Fibroblast of the conjunctiva (primary cell): Measurements from ENCODE around the gene ZSWIM6.
"Not testable (repeated sequence)": the region's sequence is repeated elsewhere in the genome, so short reads cannot be mapped to it uniquely, and the experiment has no call there.

Experiments used
- DNase-seq: peaks from one replicate; pipeline ENCODE4 v3.0.0-alpha.2; 2010; ENCODE audit warnings: low read depth

Gene ZSWIM6

GRCh38 chr5:61407706-61408270 is 75.7 kb downstream of the ZSWIM6 start:
- DNase-seq: no peak

DNA sequence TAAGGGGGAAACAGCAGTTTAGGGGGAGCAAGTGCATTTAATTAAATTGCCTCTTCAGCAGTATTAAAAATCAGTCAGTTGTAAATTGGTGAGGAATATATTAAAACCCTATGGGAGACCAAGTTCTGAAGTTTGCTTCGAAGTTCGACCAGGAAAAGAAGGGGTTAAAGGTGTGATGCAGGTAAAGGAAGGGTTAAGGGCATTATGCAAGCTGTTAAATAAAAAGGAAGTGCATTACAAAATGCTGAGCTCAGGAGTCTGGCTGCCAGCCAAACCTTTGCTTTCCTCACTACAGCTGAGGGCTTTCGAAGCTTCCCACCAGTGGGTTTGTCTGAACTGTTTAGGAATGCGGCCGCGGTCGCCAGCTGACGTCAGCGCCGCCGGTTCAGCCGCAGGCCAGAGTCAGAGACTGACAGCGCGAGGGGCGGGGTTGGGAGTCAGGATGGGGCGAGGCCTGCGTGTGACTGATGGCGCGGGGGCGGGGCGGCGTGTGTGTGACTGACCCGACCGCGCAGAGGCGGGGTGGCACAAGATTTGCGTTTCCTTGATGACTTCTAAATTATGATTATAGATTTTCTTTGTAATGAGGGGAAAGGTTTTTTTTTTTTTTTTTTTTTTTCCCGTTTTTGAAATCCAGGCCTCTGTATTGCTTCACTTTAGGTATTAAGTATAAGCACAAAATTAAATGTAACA is 76.6 kb downstream of the ZSWIM6 start:
- peak; percentile 97 for DNase-seq

DNA sequence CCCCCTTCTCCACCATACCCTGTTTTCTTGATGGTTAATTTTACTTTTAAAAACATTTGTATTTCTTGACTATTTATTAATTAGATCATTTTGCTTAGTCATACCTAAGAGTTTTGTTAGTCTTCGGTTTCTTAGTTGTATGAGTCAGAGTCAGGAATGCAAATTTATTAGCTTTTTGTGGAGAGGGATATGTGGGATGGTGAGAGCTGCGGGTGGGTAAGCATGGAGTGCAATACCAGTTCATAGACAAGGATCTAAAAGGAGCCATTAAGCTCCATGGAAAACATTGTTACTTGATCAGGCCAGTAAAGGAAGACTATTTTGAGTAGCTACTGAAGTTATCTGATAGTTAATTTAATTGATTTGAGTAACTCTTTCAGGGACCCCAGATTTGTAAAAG is 77.5 kb downstream of the ZSWIM6 start:
- peak; percentile 55 for DNase-seq

GRCh38 chr5:61410811-61411210 is 78.8 kb downstream of the ZSWIM6 start:
- DNase-seq: no peak

DNA sequence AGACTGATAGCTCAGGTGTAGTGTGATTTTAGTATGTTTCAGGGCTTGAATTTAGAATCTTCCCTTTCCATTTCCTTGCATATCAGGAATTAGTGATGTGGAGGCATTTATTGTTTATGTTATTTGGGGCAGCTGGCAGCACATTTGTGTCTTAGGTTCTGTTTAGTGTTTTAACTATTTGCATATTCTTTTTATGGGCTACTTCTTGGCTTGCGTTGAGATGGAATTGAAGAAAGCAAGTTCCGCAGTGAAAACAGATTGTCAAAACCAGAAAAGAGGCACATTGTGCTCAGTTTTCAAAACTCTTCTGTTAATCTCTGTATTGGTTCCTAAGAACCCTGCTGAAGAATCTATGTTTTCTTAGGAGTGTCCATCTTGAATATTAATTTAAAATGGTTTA is 80.3 kb downstream of the ZSWIM6 start:
- DNase-seq: no peak

GRCh38 chr5:61413205-61413604 is 81.1 kb downstream of the ZSWIM6 start:
- not testable (repeated sequence) for DNase-seq

- DNase-seq: no peak
These were observed 82.7 kb downstream of the ZSWIM6 start for GRCh38 chr5:61414806-61415205.

DNA sequence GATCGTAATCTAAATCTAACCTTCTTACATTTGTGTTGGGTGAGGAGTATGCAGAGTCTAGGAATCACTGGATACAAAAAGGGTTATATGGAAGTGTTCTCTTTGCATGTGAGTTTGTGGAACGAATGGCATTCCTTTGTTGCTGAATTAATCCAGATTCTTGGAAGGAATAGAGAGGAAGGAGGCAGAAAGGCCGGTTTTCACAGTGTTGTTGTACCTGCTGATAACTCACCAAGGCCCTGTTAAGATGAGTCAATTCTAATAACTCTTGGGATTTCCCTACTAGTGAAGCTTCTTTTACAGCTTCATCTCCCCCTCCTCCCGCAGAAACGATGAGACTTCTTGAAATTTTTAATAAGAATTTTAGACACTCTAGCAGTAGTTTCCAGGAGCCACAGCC is 84.0 kb downstream of the ZSWIM6 start:
- no peak for DNase-seq

DNA sequence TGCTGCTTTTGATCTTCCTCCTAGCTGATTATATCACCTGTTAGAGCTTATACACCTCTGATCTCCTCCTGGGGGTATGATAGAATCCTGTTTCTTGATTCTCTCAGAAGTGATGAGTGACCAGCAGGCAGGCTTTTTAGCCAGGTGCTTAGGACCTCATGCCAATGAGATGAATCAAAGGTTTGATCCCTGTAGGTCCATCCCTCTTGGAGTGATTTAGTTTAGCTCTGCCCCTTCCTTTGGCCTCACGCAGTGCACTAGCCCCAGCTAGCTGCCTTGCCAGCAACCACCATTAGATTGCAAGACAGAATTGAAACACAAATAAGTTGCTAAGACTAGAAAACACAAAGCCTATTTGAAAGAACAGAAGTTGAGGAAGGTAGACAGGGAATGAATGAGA is 84.4 kb downstream of the ZSWIM6 start:
- DNase-seq: no peak

- no peak for DNase-seq
These were observed 85.3 kb downstream of the ZSWIM6 start for GRCh38 chr5:61417340-61417739.

DNA sequence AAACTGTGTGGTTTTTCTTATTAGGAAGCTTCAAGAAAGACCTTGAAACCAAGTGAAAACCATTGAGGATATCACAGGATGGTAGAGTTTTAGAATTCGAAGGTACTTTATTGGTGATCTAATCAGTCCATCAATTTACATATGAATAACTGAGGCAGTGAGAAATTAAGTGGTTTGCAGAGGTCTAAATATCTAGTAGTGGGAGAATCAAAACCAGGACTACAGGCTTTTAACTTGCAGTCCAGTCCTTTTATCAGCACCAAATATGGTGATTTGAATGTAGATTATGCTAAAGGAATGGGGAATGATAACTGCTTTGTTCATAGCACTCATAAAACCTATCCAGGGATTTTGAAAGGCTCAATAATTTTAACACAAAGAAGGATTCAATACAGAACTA is 85.8 kb downstream of the ZSWIM6 start:
- no peak for DNase-seq

- DNase-seq: no peak
These were observed 87.0 kb downstream of the ZSWIM6 start for GRCh38 chr5:61419106-61419505.

DNA sequence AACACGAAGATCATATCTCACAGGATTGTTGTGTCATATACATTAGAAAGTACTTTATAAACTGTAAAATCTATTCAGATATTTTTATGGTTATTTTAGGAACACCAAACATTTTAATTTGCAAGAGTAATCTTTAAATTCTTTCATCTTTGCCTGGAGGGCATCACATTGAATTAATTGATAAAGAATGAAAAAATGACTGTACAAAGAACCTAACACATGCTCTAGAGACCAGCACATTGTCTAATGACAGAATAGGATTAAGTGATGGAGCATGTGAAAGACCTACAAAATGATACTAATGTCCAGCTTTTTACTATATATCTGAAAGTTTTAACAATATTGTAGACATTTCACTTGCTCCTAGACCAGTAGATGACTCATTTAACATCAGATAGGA is 88.0 kb downstream of the ZSWIM6 start:
- DNase-seq: no peak

GRCh38 chr5:61421262-61421661 is 89.2 kb downstream of the ZSWIM6 start:
- not testable (repeated sequence) for DNase-seq

GRCh38 chr5:61423487-61424145 is 91.6 kb downstream of the ZSWIM6 start:
- DNase-seq: no peak

GRCh38 chr5:61425918-61426317 is 93.9 kb downstream of the ZSWIM6 start:
- no peak for DNase-seq

GRCh38 chr5:61429906-61430305 is 97.8 kb downstream of the ZSWIM6 start:
- no peak for DNase-seq

DNA sequence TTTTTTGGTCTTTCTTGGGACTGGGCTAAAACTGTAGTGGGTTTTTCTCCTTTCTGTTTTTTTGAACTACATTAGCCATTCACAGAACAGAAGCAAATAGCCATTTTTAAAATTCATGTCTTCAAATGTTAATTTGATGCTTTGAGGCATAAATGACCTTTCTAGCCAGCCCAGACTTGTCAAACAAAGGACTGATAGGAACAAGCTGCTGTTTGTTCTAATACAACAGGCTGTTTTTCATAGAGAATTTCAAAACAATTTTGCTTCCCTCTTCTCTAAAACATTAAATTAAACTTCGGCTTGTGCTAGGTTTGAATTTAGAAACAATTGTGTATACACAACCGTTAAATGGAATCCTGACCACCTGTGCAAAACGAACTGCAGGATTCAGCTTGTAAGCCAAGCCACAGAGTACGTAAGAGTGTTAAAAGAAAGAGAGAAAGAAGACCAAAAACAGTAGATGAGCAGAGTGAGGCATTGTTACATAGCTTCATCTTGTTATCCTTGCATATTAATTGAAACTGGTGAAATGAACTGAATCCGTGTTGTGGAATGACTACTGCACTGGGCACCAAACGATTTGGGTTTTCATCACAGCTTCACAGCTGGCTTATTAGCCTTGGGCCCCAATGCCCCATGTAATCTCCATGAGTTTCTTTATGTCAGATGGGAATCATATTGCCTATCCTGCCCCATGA is 100.0 kb downstream of the ZSWIM6 start:
- DNase-seq: no peak

GRCh38 chr5:61435368-61435767 is 103.3 kb downstream of the ZSWIM6 start:
- no peak for DNase-seq

- DNase-seq: no peak
These were observed 106.4 kb downstream of the ZSWIM6 start for GRCh38 chr5:61438298-61438970.

- no peak for DNase-seq
These were observed 108.0 kb downstream of the ZSWIM6 start for GRCh38 chr5:61440086-61440485.

- DNase-seq: no peak
These were observed 108.5 kb downstream of the ZSWIM6 start for GRCh38 chr5:61440596-61440995.
